Upper lobe of left lung (tissue), 6 donors: ENCODE data around the gene UCK2. TPM values are rescaled to one million over a fixed set of nuclear protein-coding genes. Genes with fewer than 3 reads are reported as not detected.

Experiments used
- ATAC-seq, 2 donors: fragments of 200-7000 bp; cut with Tn5 transposase; one replicate each; pipeline ENCODE4 v1.9.1; 2022; ENCODE audit warnings: mild to moderate bottlenecking in 2 of 2, moderate library complexity in 2 of 2; ENCODE audit not compliant: low FRiP score in 2 of 2
- DNase-seq, 2 donors: peaks; one replicate each; pipeline ENCODE4 v3.0.0-alpha.2; 2019 to 2020
- H3K27ac ChIP-seq, 4 donors: fragments of 200-600 bp; sonication (generic); one replicate each; pipeline ENCODE4 v1.5.1; 2016 to 2019
- H3K27me3 ChIP-seq, 4 donors: fragments of 200-600 bp; sonication (generic); one replicate each; pipeline ENCODE4 v1.5.1; 2017 to 2019
- H3K36me3 ChIP-seq, 4 donors: fragments of 200-600 bp; sonication (generic); one replicate each; pipeline ENCODE4 v1.5.1; 2016 to 2019
- H3K4me1 ChIP-seq, 4 donors: fragments of 200-600 bp; sonication (generic); one replicate each; pipeline ENCODE4 v1.5.1; 2018 to 2019
- H3K4me3 ChIP-seq, 4 donors: fragments of 200-600 bp; sonication (generic); one replicate each; pipeline ENCODE4 v1.5.1; 2017 to 2019; ENCODE audit warnings: mild to moderate bottlenecking in 2 of 4, moderate library complexity in 1 of 4
- H3K9me3 ChIP-seq, 4 donors: fragments of 200-600 bp; sonication (generic); one replicate each; pipeline ENCODE4 v1.5.1; 2018 to 2019
- CTCF ChIP-seq, 6 experiments: fragments of 450-650 bp in 4 of 6; fragments of 200-600 bp in 2 of 6; sonication (generic) in 2 of 6; IDR thresholded peaks; one replicate each; pipeline ENCODE4 v1.5.1; 2016 to 2019; ENCODE audit warnings: antibody characterized with exemption in 6 of 6
- EP300 ChIP-seq, 4 donors: sonication (generic); formaldehyde crosslinking; IDR thresholded peaks; one replicate each; pipeline ENCODE4 v1.5.1; 2017; ENCODE audit warnings: antibody characterized with exemption in 4 of 4, control low read depth in 2 of 4
- POLR2A ChIP-seq, 4 donors: fragments of 450-650 bp; IDR thresholded peaks; one replicate each; pipeline ENCODE4 v1.5.1; 2016 to 2017; ENCODE audit warnings: antibody characterized with exemption in 4 of 4, mild to moderate bottlenecking in 2 of 4
- POLR2AphosphoS5 ChIP-seq, 2 donors: sonication (generic); formaldehyde crosslinking; IDR thresholded peaks; one replicate each; pipeline ENCODE4 v1.5.1; 2017; ENCODE audit warnings: antibody characterized with exemption in 2 of 2
- WGBS, 2 donors: methylation state at CpG; one replicate each; pipeline ENCODE4 v1.1.5; 2017 to 2018; 5-methylcytosine and 5-hydroxymethylcytosine counted together
- total RNA-seq, 6 donors: library from RNA; depleted of rRNA in 4 of 6; stranded (reverse); fragments of >200 nt in 4 of 6; gene quantifications; one replicate each; pipeline versions ENCODE4 v1.1.0 to v1.2.1, GENCODE V29; 2016 to 2021
- donor health status: DM: no; HTN: no; CAD: no; lungs with moderate emphysema.
- donor health status: DM: no; HTN: yes; CAD: no; lungs with severe emphysema.

The UCK2 gene
- total RNA-seq, 6 donors from 2014 or later = 7.5 to 17.9 (median 9.7) TPM

- Histone ChIP-seq H3K9me3 (no peaks in the 10 kb centered on the region), H3K36me3 (no peaks in the 10 kb centered on the region), H3K4me3 (no peak overlapping the region), H3K27ac (no peak overlapping the region), H3K4me1 (no peaks in the 10 kb centered on the region), H3K27me3 (no peaks in the 10 kb centered on the region)
- TF ChIP-seq CTCF (IDR thresholded peaks at IDR 0.05) = peak; percentile 30 to 68 (median 52)
- TF ChIP-seq POLR2AphosphoS5 (IDR thresholded peaks at IDR 0.05) = no peak
- TF ChIP-seq EP300 (IDR thresholded peaks at IDR 0.05) = no peak
- TF ChIP-seq POLR2A (IDR thresholded peaks at IDR 0.05) = no peak
- 65 to 67% methylated on average over 10 of the region's 10 CpGs for WGBS, 2 donors
- peak in 1 of 2 donors; percentile 37 for ATAC-seq
- no peak for DNase-seq
Measured at GRCh38 chr1:165928075-165928731, 100.8 kb downstream of the UCK2 start.

- no peaks in the 10 kb centered on the region for H3K4me1 ChIP-seq
- no peak for ATAC-seq
- no peaks in the 10 kb centered on the region for H3K36me3 ChIP-seq
- TF ChIP-seq POLR2AphosphoS5 (IDR thresholded peaks at IDR 0.05) (no peak), POLR2A (IDR thresholded peaks at IDR 0.05) (no peak), CTCF (IDR thresholded peaks at IDR 0.05) (no peak), EP300 (IDR thresholded peaks at IDR 0.05) (no peak)
- no peak for DNase-seq
- no peak overlapping the region for H3K27ac ChIP-seq
- 89 to 100% methylated on average over 1 of the region's 1 CpG for WGBS, 2 donors
- no peaks in the 10 kb centered on the region for H3K27me3 ChIP-seq
- no peak overlapping the region for H3K4me3 ChIP-seq
- H3K9me3 ChIP-seq = no peaks in the 10 kb centered on the region
Measured at GRCh38 chr1:165930961-165931360, 103.5 kb downstream of the UCK2 start.

GRCh38 chr1:165933446-165934170 is 106.2 kb downstream of the UCK2 start:
- Histone ChIP-seq H3K4me3 (no peak overlapping the region), H3K36me3 (no peaks in the 10 kb centered on the region), H3K4me1 (no peaks in the 10 kb centered on the region), H3K27ac (no peak overlapping the region), H3K9me3 (no peaks in the 10 kb centered on the region), H3K27me3 (no peaks in the 10 kb centered on the region)
- ATAC-seq (no peak), DNase-seq (no peak)
- WGBS, 2 donors = 67 to 72% methylated on average over 8 to 9 of the region's 9 CpGs
- TF ChIP-seq POLR2A (IDR thresholded peaks at IDR 0.05) (no peak), POLR2AphosphoS5 (IDR thresholded peaks at IDR 0.05) (no peak), EP300 (IDR thresholded peaks at IDR 0.05) (no peak), CTCF (IDR thresholded peaks at IDR 0.05) (no peak)

- H3K4me3 ChIP-seq = no peak overlapping the region
- H3K4me1 ChIP-seq = no peaks in the 10 kb centered on the region
- H3K27me3 ChIP-seq = no peaks in the 10 kb centered on the region
- no peak for DNase-seq
- no peak overlapping the region for H3K27ac ChIP-seq
- 92 to 100% methylated on average over 4 to 5 of the region's 5 CpGs for WGBS, 2 donors
- TF ChIP-seq POLR2A (IDR thresholded peaks at IDR 0.05) (no peak), EP300 (IDR thresholded peaks at IDR 0.05) (no peak), POLR2AphosphoS5 (IDR thresholded peaks at IDR 0.05) (no peak), CTCF (IDR thresholded peaks at IDR 0.05) (no peak)
- no peaks in the 10 kb centered on the region for H3K9me3 ChIP-seq
- H3K36me3 ChIP-seq = no peaks in the 10 kb centered on the region
- no peak for ATAC-seq
Measured at GRCh38 chr1:165936542-165936941, 109.1 kb downstream of the UCK2 start.
